CD14-positive monocyte (primary cell): Measurements from ENCODE around the gene TOP2A. TPM values are rescaled to one million over a fixed set of nuclear protein-coding genes. Genes with fewer than 3 reads are reported as not detected.
A peak's percentile ranks its signal among the peaks of the same experiment; 100 is the strongest.

ENCODE experiments used
- DNase-seq, 3 donors: peaks; one replicate each; pipeline ENCODE4 v3.0.0-alpha.2; 2011 to 2022
- H2AFZ ChIP-seq: 2 replicates; pipeline ENCODE4 v1.6.0; 2012; ENCODE audit warnings: mild to moderate bottlenecking, low read depth, low read length, inconsistent platforms; ENCODE audit not compliant: insufficient read depth, poor library complexity, severe bottlenecking
- H3K27ac ChIP-seq, 2 donors: 1 replicate in 1 of 2; 2 replicates in 1 of 2; pipeline ENCODE4 v1.5.1; 2012 to 2013; ENCODE audit warnings: low read length in 2 of 2, control low read depth in 1 of 2, inconsistent platforms in 1 of 2, low read depth in 1 of 2, mild to moderate bottlenecking in 1 of 2
- H3K27me3 ChIP-seq, 2 donors: one replicate each; pipeline versions ENCODE4 v1.6.0 to v1.6.1; 2011 to 2013; ENCODE audit warnings: low read length in 2 of 2; ENCODE audit not compliant: control insufficient read depth in 2 of 2, insufficient read depth in 2 of 2
- H3K36me3 ChIP-seq, 2 donors: replicated peaks in 1 of 2; 1 replicate in 1 of 2; 2 replicates in 1 of 2; pipeline versions ENCODE4 v1.5.1 to v1.6.1; 2012 to 2013; ENCODE audit warnings: low read length in 2 of 2, control low read depth in 1 of 2, inconsistent platforms in 1 of 2, mild to moderate bottlenecking in 1 of 2; ENCODE audit not compliant: insufficient read depth in 2 of 2, control insufficient read depth in 1 of 2
- H3K4me1 ChIP-seq, 2 donors: 1 replicate in 1 of 2; 2 replicates in 1 of 2; pipeline versions ENCODE4 v1.5.1 to v1.6.1; 2012 to 2013; ENCODE audit warnings: low read length in 2 of 2, control low read depth in 1 of 2, inconsistent platforms in 1 of 2, mild to moderate bottlenecking in 1 of 2, moderate library complexity in 1 of 2; ENCODE audit not compliant: insufficient read depth in 2 of 2, control insufficient read depth in 1 of 2
- H3K4me2 ChIP-seq: replicated peaks from 2 replicates; pipeline ENCODE3; 2012; ENCODE audit warnings: low read length, moderate library complexity, mild to moderate bottlenecking; ENCODE audit not compliant: poor library complexity, severe bottlenecking; ENCODE audit errors: extremely low read depth
- H3K4me3 ChIP-seq, 3 experiments: fragments of 200-600 bp in 1 of 3; sonication (generic) in 1 of 3; replicated peaks in 1 of 3; 1 replicate in 2 of 3; 2 replicates in 1 of 3; pipeline ENCODE4 v1.5.1; 2011 to 2013; ENCODE audit warnings: low read length in 3 of 3, mild to moderate bottlenecking in 3 of 3, control low read depth in 2 of 3, low read depth in 2 of 3, inconsistent platforms in 1 of 3, moderate library complexity in 1 of 3
- H3K79me2 ChIP-seq: 2 replicates; pipeline ENCODE4 v1.6.0; 2012; ENCODE audit warnings: mild to moderate bottlenecking, control low read depth, inconsistent platforms, low read length, moderate library complexity; ENCODE audit not compliant: insufficient read depth
- H3K9ac ChIP-seq: 2 replicates; pipeline ENCODE4 v1.6.0; 2017; ENCODE audit warnings: low read length, mild to moderate bottlenecking; ENCODE audit not compliant: insufficient read depth, poor library complexity, severe bottlenecking
- H3K9me3 ChIP-seq, 2 donors: replicated peaks in 1 of 2; 1 replicate in 1 of 2; 2 replicates in 1 of 2; pipeline versions ENCODE4 v1.5.1 to v1.6.1; 2012 to 2013; ENCODE audit warnings: low read length in 2 of 2, control low read depth in 1 of 2; ENCODE audit not compliant: control insufficient read depth in 1 of 2, insufficient read depth in 1 of 2
- H4K20me1 ChIP-seq: 2 replicates; pipeline ENCODE4 v1.6.0; 2012; ENCODE audit warnings: mild to moderate bottlenecking, low read length, control low read depth, moderate library complexity; ENCODE audit not compliant: insufficient read depth
- H3K27ac Mint-ChIP-seq, 7 donors: one replicate each; pipeline ENCODE4 v1.8.0; 2020; ENCODE audit warnings: mild to moderate bottlenecking in 7 of 7, mixed read lengths in 7 of 7, moderate library complexity in 6 of 7, inconsistent platforms in 2 of 7
- H3K27me3 Mint-ChIP-seq, 3 donors: one replicate each; pipeline ENCODE4 v1.8.0; 2021 to 2022; ENCODE audit warnings: low read depth in 3 of 3, mild to moderate bottlenecking in 3 of 3, mixed read lengths in 3 of 3, moderate library complexity in 3 of 3, inconsistent platforms in 1 of 3
- H3K36me3 Mint-ChIP-seq, 2 donors: one replicate each; pipeline ENCODE4 v1.8.0; 2020; ENCODE audit warnings: mixed read lengths in 2 of 2, inconsistent platforms in 1 of 2, mild to moderate bottlenecking in 1 of 2
- H3K4me1 Mint-ChIP-seq: one replicate; pipeline ENCODE4 v1.8.0; 2020; ENCODE audit warnings: mild to moderate bottlenecking, mixed read lengths
- H3K4me3 Mint-ChIP-seq, 2 donors: one replicate each; pipeline ENCODE4 v1.8.0; 2020; ENCODE audit warnings: mild to moderate bottlenecking in 2 of 2, mixed read lengths in 2 of 2, moderate library complexity in 1 of 2
- H3K9me3 Mint-ChIP-seq, 7 donors: one replicate each; pipeline ENCODE4 v1.8.0; 2020 to 2022; ENCODE audit warnings: mixed read lengths in 7 of 7, mild to moderate bottlenecking in 6 of 7, moderate library complexity in 6 of 7, inconsistent platforms in 2 of 7
- CTCF ChIP-seq: fragments of 200-600 bp; IDR thresholded peaks from one replicate; pipeline ENCODE4 v1.8.0; 2022; ENCODE audit warnings: antibody characterized with exemption, mild to moderate bottlenecking
- WGBS: methylation state at CpG from one replicate; pipeline ENCODE4 v1.1.5; 2013; ENCODE audit warnings: missing lambda C conversion rate; ENCODE audit not compliant: insufficient coverage; 5-methylcytosine and 5-hydroxymethylcytosine counted together
- intact Hi-C, 2 donors: fragments of 100-400 bp; cut with micrococcal nuclease; formaldehyde crosslinking; loops; one replicate each; pipeline versions ENCODE4 v1.15.0 to v1.15.1; 2023
- polyA plus RNA-seq, 3 donors: library from polyadenylated mRNA; depleted of rRNA in 1 of 3; unstranded in 2 of 3; stranded (reverse) in 1 of 3; fragments of 300-500 nt in 2 of 3; fragments of >200 nt in 1 of 3; fragmentation: Illumina TruSeq in 2 of 3; gene quantifications; 1 replicate in 2 of 3; 2 replicates in 1 of 3; pipeline ENCODE4 v1.2.3, GENCODE V29; 2012 to 2021

Gene TOP2A
- polyA plus RNA-seq, 3 donors: 0.01 to 0.94 (median 0.28) TPM

GRCh38 chr17:40347319-40348135 is 70.2 kb downstream of the TOP2A start:
- Histone ChIP-seq H3K36me3 (peaks cover 46 to 68% of the 10 kb centered on the region in 2 donors), H2AFZ (no peak overlapping the region), H3K4me1 (peaks cover 60 to 80% of the 10 kb centered on the region in 2 donors), H4K20me1 (peaks cover 100% of the 10 kb centered on the region), H3K27me3 (no peaks in the 10 kb centered on the region), H3K9ac (no peak overlapping the region), H3K4me3 (peak overlapping the region in 1 of 3 experiments; percentile 99), H3K4me2 (peak overlapping the region; percentile 90), H3K9me3 (no peaks in the 10 kb centered on the region), H3K27ac (no peak overlapping the region), H3K79me2 (peaks cover 85% of the 10 kb centered on the region)
- H3K4me3 Mint-ChIP-seq: peak overlapping the region; percentile 68 to 99
- peaks cover 66 to 87% of the 10 kb centered on the region in 2 donors for H3K36me3 Mint-ChIP-seq
- WGBS: no CpG with 5 or more reads among the region's 9 CpGs
- H3K4me1 Mint-ChIP-seq: peaks cover 72% of the 10 kb centered on the region
- no peak for TF ChIP-seq CTCF
- H3K27ac Mint-ChIP-seq: peak overlapping the region in 5 of 7 donors; percentile 8 to 83 (median 54)
- peaks cover 2 to 6% (median 4%) of the 10 kb centered on the region in 3 donors for H3K27me3 Mint-ChIP-seq
- intact Hi-C loops: no loop called here
- DNase-seq: no peak
- H3K9me3 Mint-ChIP-seq: peaks cover 0 to 1% (median 0%) of the 10 kb centered on the region in 7 donors

DNA sequence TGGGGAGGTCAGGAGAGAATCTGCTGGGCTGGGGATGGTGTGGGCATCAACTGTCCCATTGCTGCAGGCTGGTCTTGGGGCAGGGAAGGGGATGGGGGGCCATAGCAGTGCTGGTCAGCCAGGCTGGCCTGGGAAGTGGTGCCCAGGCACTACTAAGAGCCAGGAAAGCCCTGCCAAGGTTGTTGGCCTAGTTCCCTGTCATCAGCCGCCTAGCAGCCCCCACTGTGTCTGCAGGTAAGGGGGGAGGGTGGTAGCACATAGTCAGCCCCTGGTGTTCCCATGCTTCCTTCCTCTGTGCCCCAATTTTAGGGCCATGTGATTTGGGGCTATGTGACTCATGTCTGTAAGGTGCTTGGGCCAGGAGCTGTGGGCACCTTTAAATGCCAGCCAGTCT is 70.9 kb downstream of the TOP2A start:
- H3K4me3 ChIP-seq: peak overlapping the region in 1 of 3 experiments; percentile 99
- intact Hi-C loops: no loop called here
- Mint-ChIP-seq H3K27me3 (peaks cover 2 to 6% (median 4%) of the 10 kb centered on the region in 3 donors), H3K36me3 (peaks cover 58 to 80% of the 10 kb centered on the region in 2 donors), H3K9me3 (peaks cover 0 to 1% (median 0%) of the 10 kb centered on the region in 7 donors), H3K27ac (peak overlapping the region in 3 of 7 donors; percentile 8 to 69 (median 54)), H3K4me3 (peak overlapping the region; percentile 68 to 99), H3K4me1 (peaks cover 65% of the 10 kb centered on the region)
- no peak overlapping the region for H3K27ac ChIP-seq
- H3K4me2 ChIP-seq: peak overlapping the region; percentile 90
- WGBS: 60% methylated on average over 1 of the region's 1 CpG
- peaks cover 99% of the 10 kb centered on the region for H4K20me1 ChIP-seq
- H3K79me2 ChIP-seq: peaks cover 92% of the 10 kb centered on the region
- H3K4me1 ChIP-seq: peaks cover 56 to 72% of the 10 kb centered on the region in 2 donors
- peaks cover 38 to 60% of the 10 kb centered on the region in 2 donors for H3K36me3 ChIP-seq
- TF ChIP-seq CTCF: no peak
- H3K9ac ChIP-seq: no peak overlapping the region
- no peaks in the 10 kb centered on the region for H3K27me3 ChIP-seq
- H2AFZ ChIP-seq: no peak overlapping the region
- no peak for DNase-seq
- H3K9me3 ChIP-seq: no peaks in the 10 kb centered on the region
